ENCODE results near the gene RAB18.
A peak's percentile ranks its signal among the peaks of the same experiment; 100 is the strongest.
"Not testable (repeated sequence)": the region's sequence is repeated elsewhere in the genome, so short reads cannot be mapped to it uniquely, and the experiment has no call there.

RAB18 gene

DNA sequence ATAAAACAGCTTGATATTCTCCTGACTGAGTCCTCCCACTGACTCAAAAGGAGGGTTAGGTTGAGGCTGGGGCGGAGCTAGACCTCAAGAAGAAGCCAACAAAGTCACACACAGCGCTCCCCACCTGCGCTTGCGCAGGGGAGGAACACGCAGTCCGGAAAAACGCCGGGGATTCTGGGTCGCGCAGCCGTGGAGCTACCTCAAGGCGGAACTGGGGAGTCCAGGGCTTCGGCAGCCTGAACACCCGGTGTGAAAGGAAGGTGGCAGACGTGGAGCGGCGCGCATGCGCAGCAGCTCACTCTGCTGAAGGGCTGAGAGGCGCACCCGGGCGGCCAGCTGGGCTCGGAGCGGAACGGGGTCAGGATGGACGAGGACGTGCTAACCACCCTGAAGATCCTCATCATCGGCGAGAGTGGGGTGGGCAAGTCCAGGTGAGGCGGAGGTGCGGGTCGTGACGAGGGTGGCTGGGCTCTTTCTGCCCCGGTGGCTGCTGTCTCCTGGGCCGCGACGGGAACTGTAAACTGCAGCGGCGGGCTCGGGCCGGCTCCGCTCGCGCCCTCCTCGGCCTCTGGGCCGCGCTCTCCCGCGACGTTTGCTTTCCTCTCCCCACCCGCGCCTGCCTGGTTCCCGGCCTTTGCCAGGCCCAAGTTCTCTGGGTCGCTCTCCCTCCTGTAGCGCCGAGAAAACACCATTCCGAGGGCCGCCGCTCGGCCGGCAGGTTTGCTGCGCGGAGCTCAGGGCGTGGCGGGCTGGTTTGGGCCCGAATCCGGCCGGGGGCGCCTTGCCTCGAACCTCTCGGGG is at the start of gene RAB18:
TSS of gene RAB18 (plus strand) at position 298 of the 801 bp plus-strand sequence. CDS start at position 364, 66 bp downstream.
- DNase-seq: peak; percentile 91

DNA sequence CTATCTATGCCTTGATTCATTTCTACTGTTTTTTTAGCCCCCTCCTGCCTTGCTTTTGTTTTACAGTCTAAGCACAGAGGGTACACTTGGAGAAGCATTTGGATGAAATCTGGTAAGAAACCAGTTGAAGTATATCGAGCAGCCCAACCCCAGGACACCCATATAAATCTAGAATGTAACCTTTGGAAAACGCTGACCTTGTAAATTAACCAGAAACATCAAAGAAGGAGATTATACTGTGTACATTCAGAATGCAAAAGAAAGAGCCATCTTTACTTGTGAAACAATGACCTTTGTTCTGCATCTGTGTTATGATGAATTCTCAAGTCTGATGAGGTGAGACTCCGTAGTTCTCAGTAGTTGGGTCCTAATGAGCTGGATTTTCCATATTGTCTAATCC is 49.3 kb upstream of the RAB18 start:
- no peak for DNase-seq

DNA sequence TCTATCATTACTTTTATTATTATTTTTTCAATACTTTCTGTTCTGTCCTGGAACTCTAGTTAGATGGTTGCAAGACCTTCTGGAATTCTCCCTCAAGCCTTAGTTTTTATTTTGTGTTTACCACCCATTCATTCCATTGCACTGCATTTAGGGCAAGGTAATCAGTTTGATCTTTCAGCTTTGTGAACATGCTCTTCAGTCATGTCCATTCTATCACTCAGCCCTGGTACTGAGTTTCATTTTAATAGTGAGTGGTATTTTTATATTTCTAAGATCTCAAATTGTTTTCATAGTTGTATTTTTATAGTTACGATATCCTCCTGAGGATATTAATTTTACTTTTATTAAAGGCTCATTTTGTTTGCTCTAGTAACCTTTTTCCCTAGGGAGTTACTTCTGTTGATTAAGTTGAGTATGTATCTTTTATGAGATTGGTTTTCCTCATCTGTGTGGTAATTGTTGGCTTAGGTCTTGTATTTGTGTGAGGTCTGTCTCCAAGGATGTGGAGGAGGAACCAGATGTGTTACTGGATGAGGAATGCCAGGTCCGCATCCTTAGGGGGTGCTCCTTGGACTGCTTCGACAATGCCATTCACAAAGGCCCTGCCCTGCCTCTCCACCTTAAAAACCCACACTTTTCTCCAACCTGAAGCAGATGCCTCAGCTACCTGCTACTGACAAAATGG is 46.7 kb upstream of the RAB18 start:
- DNase-seq: no peak

DNA sequence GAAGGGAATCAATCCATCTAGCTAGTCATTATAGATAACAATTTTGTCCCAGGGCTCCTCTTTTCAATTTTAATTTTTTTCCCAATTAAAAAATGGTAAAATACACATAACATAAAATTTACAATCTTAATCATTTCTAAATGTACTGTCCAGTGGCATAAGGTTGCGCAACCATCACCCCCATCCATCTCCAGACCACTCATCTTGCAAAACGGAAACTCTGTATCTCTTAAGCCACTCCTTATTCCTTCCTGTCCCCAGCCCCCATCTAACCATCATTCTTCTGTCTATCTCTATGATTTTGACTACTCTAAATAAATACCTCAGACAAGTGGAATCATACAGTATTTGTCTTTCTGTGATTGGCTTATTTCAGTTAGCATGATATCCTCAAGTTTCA is 46.1 kb upstream of the RAB18 start:
- no peak for DNase-seq

DNA sequence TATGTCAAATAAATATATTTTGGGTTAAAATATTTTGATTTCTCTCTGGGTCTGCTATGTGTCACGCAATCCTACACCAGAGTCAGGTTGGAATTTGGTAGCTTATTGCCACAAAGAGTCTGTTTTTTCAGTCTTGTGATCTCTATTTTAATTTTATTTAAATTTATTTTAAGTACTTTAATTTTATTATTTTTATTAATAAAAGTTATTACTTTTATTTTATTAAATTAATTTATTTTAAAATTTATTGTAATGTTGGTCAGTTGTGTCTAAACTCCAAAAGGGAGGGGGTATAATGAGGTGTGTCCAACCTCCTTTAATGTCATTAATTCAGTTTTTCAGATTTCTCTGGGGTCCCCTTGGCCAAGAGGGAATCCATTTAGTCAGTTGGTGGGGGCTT is 42.8 kb upstream of the RAB18 start:
- DNase-seq: no peak

DNA sequence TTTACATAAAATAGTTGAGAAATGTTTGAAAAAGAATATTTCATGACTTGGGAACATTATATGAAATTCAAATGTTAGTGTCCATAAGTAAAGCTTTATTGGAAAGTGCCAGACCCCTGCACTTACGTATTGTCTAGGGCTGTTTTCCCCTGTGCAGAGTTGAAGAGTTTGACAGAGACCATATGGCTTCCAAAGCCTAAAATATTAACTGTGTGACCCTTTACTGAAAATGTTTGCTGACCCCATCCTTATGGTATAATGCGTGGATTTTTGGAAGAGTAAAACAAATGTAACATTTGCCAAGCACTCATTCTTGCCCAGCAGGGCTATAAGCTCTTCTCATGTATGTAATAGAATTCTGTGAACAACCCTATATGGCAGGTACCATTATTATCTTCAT is 40.1 kb upstream of the RAB18 start:
- no peak for DNase-seq

DNA sequence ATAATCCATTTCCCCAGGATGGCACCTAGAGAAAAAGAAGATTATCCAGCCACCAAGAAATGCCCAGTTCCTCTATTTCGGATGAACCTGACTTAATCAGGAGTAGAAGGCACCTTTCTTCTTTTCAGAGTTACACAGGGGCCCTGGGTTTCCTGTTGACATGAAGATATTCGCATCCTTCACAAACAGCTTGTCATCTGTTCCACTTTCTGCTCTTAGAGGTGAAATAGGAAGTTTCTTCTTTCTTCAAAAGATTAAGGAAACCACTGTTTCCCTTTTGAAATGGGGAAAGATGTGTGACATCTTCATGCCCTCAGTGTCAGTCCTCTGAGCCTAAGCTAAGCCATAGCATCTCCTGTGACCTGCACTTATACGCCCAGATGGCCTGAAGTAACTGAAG is 39.1 kb upstream of the RAB18 start:
- no peak for DNase-seq

DNA sequence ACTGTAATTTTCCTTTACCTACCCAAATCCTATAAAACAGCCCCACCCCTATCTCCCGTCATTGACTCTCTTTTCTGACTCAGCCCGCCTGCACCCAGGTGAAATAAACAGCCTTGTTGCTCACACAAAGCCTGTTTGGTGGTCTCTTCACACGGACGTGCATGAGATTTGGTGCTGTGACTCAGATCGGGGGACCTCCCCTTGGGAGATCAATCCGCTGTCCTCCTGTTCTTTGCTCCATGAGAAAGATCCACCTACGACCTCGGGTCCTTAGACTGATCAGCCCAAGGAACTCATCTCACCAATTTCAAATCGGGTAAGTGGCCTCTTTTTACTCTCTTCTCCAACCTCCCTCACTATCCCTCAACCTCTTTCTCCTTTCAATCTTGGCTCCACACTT is 38.5 kb upstream of the RAB18 start:
- DNase-seq: not testable (repeated sequence)

DNA sequence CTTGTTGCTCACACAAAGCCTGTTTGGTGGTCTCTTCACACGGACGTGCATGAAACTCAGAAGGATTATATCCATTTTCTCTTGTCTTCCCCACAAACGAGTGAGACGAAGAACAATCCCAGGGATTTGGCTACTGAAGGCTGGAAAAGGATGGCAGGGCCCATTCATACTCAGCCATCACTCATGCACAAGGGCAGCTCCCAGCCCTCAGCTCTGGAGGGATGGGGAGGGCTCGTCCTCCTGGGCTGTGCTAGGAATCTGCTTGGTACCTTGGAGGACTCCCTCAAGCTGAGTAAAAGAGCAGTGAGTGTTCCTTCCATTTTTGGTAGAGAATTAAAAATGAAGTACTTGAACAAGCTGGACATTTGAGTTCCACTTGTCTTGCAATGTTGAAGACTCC is 33.2 kb upstream of the RAB18 start:
- DNase-seq: no peak

DNA sequence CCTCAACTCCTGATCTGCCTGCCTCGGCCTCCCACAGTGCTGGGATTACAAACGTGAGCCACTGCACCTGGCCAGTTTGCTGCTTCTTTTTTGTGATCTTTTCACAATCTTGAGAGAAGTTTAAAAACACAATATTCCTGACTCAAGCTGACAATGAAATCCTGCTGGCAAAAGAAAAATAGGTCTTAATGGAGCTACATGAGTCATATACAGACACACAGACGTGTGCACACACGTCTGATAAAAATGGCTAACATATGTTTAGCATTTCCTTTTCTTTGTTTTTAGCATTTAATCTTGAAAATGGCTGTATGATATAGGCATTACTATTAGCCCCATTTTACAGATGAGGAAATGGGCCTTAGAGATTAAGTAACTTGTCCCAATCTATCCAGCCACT is 29.4 kb upstream of the RAB18 start:
- no peak for DNase-seq

DNA sequence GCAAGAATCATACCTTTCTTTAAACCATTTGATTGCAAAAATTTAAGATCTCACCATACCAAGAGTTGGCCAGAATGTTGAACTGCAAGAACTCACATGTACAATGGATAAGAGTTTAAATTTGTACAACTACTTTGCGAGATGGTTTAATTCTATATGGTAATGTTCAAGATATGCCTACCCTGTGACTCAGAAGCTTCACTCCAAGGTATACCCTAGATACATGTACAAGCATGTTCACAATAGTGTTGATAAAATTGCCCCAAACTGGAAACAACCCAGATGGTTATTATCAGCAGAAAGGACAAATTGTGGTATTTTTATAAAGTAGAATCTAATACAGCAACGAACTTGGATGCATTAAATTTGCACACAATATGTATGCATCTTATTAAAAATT is 25.1 kb upstream of the RAB18 start:
- DNase-seq: no peak

DNA sequence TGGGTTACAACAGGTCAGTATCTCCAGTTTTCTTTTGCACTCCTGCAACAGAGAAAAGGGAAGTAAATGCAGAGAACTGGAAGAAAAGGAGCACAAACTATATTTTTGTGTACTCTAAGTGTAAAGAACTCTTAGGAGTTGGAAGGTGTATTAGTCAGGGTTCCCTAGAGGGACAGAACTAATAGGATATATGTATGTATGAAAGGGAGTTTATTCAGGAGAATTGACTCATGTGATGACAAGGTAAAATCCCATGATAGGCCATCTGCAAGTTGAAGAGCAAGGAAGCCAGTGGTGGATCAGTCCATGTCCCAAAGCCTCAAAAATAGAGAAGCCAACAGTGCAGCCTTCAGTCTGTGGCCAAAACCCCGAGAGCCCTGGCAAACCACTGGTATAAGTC is 22.6 kb upstream of the RAB18 start:
- no peak for DNase-seq

DNA sequence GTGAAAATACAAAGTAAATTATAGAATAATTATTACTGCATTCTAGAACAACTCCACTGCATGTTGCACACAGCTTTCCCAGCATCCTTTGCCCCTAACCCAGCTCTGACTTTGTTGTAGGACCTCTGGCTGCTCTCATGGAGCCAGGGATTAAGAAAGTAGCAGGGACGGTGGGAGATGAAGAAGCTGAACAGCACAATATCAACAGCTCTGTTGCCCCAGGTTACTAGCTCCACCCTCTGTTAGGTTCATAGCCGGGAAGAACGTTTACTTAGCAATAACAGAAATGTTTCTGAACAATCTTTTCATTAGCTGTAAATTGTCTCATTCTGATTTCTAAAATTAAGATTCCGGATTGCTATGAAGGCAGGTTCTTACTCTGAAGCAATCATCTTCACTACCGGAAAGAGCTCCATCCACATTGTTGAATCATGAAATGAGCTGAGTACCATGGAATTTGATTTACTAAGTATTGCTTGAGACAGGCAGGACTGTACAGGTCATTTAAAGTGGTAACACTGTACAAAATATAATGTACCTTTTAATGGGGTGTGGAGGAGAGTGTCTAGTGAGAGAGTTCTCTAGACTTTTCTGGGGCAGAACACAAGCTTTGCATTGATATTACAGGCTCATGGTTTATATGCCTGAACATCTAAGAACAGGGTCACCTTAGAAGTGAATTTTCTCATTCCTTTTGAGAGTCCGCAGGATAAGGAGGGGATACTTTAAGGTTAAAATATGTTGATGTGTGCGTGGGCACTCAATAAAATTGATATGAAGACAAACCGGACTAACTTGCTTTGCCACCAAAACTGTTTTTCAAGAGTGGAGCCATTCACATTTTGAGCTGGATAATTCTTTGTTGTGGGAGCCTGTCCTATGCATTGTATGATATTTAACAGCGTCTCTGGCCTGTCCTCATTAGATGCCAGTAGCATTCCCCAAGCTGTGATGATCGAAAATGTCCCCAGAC is 20.8 kb upstream of the RAB18 start:
- no peak for DNase-seq

DNA sequence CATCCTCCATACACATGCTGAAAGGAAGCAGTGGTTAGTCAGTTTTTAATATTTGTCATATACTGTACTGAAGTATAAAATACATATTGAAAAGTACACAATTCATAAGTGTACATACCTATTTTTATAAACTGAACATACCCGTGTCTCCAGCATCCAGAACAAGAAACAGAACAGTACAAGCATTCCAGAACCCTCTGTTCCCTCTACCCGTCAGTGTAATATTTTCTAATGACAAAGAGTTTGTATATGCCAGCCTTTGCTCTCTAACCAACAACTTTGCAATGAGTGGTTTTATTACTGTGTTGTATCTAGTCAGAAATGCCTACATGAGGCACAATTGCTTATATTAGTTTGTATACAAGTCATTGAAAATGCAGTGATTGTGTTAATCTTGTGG is 18.7 kb upstream of the RAB18 start:
- DNase-seq: no peak

DNA sequence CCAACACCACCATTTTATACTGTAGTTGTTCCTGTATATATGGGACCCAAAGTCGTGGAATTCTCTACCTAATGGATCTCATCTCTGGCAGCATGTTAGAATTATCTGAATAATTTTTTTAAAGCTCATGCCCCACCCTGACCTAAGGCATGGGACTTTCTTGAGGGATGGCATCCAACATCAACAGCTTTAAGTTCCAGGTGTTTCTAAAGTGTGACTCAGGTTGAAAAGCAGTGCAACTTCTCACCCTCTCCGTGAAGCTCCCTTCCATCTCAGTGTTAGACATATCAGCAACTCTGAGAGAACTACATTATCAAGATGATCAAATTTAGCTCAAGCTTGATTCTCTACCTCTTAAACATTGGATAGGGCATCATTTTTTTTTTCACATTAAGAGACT is 18.1 kb upstream of the RAB18 start:
- DNase-seq: no peak

DNA sequence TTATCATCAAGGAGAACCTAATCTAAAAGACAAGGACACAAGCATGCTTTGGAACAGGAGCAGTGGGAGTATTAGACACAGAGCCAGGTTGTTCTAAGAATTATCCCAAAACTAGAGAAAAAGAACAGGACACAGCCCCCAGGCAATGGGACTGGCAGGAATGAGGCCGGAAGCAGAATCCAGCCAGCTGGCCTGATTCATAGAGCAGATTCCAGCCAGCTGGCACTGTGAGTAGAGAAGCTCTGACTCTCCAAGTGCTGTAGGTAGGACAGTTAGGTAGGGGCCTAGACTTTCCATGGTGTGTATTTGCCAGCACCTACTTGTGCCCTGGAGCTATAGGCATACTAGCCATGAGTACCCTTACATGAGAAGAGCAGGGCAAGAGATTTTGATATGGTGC is 13.3 kb upstream of the RAB18 start:
- DNase-seq: no peak

DNA sequence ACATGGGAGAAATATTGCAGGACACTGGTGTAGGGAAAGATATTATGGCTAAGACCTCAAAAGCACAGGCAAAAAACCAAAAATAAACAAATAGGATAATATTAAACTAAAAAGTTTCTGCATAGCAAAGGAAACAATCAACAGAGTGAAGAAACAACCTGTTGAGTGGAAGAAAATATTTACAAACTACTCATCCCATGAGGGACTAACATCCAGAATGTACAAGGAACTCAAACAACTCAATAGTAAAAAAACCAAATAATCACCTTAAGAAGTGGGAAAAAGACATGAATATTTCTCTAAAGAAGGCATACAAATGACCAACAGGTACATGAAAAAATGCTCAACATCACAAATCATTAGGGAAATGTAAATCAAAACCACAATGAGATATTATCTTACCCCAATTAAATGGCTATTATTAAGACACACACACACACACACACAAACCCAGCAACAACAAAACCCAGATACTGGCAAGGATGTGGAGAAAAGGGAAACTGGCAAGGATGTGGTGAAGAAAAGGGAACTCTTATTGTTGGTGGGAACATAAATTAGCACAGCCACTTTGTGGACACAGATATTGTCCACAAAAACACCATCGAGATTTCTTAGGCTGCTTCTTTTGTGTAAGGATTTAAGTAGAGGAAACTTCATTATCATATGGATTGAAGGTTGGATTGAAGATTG is 9.8 kb upstream of the RAB18 start:
- no peak for DNase-seq

DNA sequence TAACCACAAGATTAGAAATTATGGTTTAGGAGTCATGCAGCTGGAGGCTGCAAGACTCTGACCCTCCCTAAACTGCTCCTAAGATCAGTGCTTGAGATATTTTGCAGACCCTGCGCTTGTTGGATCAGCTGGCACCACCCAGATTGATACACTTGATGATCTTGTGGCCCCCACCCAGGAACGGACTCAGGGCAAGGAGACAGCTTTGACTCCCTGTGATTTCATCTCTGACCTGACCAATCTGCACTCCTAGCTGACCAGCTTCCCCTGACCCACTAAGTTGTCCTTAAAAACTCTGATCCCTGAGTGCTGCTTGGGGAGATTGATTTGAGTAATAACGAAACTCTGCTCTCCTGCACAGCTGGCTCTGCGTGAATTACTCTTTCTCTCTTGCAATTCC is 8.0 kb upstream of the RAB18 start:
- DNase-seq: no peak

DNA sequence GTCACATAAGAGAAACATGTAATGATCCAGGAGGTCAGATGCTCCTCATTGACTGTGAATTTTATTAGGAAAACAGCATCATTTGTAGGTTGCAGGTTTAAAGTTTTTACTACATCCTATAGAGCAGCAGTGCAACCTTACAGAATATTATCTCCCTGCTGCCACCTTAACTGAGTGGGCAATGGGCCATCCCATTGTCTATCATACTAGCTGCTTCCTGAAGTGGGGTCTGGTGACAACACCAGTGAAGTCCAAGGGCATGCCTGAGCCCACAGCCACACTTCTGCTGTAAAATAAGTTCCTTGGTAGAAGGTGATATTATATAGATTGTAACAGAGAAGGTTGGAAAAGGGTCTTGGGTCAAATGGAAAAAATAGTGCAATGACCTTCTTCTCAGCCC is 4.0 kb upstream of the RAB18 start:
- DNase-seq: no peak

DNA sequence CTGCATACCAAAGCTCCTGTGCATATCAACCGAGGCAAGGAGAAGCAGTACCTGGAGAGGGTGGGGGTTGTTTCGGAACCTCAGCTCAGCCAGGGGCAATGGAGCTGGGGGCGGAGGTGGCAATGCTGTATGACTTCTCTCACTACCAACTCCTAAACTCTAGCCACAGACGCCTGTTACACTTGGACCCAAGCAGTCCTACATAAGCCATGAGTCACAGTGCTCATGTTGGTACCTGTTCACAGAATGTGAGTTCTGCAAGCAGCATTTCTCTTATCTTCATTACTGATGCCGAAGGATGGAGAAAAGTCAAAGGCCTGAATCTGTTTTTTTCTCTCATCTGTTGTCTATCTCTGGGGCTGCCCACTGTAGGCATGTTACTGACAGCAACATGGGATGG is 3.2 kb upstream of the RAB18 start:
- no peak for DNase-seq

DNA sequence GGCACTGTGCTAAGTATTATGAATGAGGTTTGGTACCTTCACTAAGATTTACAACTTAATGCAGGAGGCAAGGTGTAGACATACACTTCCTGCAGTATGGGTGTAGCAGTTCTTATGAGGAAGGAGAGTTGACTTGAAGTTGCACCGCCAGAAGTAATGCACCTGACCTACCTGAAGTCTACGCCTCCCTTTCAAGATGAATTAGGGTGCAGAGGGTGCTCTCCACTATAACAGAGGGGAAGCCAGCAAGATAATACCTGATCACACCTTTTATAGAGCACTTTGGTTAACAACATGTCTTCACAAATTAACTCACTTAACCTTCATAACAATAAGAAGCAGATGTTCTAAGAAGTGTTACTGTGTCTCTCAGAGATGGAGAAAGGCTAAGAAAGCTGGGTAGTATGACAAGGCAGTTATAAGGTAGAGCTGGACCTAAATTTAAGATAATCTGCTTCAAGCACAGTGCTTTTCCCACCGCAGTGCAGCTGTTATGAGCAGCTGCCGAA is 552 bp upstream of the RAB18 start:
- DNase-seq: no peak

DNA sequence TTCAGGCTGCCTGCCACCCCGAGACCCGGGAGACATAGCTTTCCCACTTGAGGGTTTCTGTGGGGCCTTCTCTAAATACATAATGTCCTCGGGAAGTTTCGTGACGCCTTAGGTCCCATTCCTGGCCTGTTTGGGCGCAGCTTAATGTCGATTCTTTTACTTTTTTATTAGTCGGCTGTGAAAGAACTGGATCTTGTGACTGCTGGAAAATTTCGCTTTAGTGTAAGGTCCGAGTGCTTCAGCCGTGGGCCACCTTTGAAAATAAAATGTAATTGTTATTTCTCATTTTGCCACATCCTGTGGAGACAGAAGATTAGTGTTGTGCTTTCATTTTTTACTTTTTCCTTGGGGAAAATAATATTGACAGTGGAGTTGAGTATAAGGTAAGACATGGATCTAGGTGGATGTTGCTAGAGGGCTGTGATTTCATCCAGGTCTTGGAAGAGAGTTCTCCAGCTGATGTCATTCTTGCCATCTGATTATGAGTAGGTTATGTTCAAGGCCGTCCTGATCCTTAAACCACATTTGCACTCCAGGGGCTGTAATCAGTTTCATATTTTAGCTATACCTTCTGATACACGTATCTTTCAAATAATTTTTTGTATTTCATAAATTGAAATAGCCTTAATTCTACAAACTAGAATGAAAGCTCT is 830 bp downstream of the RAB18 start:
- DNase-seq: no peak
